ENCODE measurements around the gene DGKK.

The DGKK gene

DNA sequence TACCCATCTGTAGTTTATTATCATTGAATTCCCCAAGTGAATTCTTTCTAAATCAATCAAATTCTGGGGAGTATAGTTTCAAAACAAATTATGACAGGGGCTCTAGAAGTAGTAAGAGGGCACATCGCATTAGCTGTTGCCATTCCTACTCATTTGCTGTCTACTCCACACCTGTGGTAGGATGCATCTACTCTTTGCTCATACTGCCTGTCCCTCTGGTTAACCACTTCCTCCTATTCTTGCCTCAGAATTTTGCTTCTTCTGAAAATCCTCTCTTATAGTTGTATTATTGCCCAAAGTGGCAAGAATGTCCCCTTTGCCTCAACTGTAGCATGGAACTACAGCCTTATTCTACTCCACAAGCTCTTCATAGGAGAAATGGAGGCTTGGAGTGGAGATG, 12.7 kb upstream of the DGKK start:
- no peaks in the 10 kb centered on the region for H3K36me3 Mint-ChIP-seq (ENCODE audit: low read depth)
- no peaks in the 10 kb centered on the region for H3K4me1 Mint-ChIP-seq
- no peak overlapping the region for H3K4me3 Mint-ChIP-seq
- H3K27ac Mint-ChIP-seq: no peak overlapping the region
- no peaks in the 10 kb centered on the region for H3K27me3 Mint-ChIP-seq (ENCODE audit: low read depth)
- TF ChIP-seq, protein P1, sequence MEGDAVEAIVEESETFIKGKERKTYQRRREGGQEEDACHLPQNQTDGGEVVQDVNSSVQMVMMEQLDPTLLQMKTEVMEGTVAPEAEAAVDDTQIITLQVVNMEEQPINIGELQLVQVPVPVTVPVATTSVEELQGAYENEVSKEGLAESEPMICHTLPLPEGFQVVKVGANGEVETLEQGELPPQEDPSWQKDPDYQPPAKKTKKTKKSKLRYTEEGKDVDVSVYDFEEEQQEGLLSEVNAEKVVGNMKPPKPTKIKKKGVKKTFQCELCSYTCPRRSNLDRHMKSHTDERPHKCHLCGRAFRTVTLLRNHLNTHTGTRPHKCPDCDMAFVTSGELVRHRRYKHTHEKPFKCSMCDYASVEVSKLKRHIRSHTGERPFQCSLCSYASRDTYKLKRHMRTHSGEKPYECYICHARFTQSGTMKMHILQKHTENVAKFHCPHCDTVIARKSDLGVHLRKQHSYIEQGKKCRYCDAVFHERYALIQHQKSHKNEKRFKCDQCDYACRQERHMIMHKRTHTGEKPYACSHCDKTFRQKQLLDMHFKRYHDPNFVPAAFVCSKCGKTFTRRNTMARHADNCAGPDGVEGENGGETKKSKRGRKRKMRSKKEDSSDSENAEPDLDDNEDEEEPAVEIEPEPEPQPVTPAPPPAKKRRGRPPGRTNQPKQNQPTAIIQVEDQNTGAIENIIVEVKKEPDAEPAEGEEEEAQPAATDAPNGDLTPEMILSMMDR (IDR thresholded peaks at IDR 0.05; ENCODE audit: unreplicated experiment in 3 of 3): no peak
- H3K9me3 Mint-ChIP-seq: peaks cover 4% of the 10 kb centered on the region

- TF ChIP-seq, protein P1 (IDR thresholded peaks at IDR 0.05; ENCODE audit: unreplicated experiment in 3 of 3): no peak
- H3K4me3 Mint-ChIP-seq: no peak overlapping the region
- peaks cover 40% of the 10 kb centered on the region for H3K27me3 Mint-ChIP-seq (ENCODE audit: low read depth)
- peaks cover 10% of the 10 kb centered on the region for H3K9me3 Mint-ChIP-seq
- H3K4me1 Mint-ChIP-seq: peaks cover 5% of the 10 kb centered on the region
- no peaks in the 10 kb centered on the region for H3K36me3 Mint-ChIP-seq (ENCODE audit: low read depth)
- no peak overlapping the region for H3K27ac Mint-ChIP-seq
Measured at GRCh38 chrX:50475208-50475607, 4.6 kb upstream of the DGKK start.

- peak overlapping the region; percentile 75 to 78 (median 77) for H3K4me3 Mint-ChIP-seq
- no peak overlapping the region for H3K27ac Mint-ChIP-seq
- no peaks in the 10 kb centered on the region for H3K36me3 Mint-ChIP-seq (ENCODE audit: low read depth)
- TF ChIP-seq, protein P1 (IDR thresholded peaks at IDR 0.05; ENCODE audit: unreplicated experiment in 3 of 3): no peak
- peaks cover 10% of the 10 kb centered on the region for H3K9me3 Mint-ChIP-seq
- H3K4me1 Mint-ChIP-seq: peaks cover 11% of the 10 kb centered on the region
- peaks cover 77% of the 10 kb centered on the region for H3K27me3 Mint-ChIP-seq (ENCODE audit: low read depth)
Measured at GRCh38 chrX:50471390-50471789, 765 bp upstream of the DGKK start.

DNA sequence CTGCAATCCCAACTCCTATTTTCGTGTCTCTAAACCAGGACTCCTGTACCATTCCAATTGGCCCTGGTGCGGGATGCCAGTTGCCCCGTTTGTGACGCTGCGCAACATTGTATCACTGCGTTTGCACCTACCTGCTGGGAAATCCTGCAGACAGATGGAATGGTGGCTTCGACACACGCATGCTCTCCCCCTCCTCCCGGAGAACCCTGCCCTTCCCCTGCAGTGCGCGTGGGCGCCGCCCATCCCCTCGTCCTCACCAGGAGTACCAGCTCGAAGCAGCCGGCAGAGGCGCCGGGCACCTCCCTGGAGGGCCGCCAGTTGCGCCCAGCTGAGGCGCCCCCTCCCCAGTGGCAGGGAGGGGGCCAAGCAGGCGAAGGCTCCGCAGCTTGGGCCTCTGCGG, 1.4 kb downstream of the DGKK start:
- Mint-ChIP-seq H3K4me3 (peak overlapping the region in 2 of 3 experiments; percentile 63 to 75), H3K27ac (no peak overlapping the region), H3K27me3 (ENCODE audit: low read depth) (peaks cover 96% of the 10 kb centered on the region), H3K4me1 (peaks cover 11% of the 10 kb centered on the region), H3K36me3 (ENCODE audit: low read depth) (no peaks in the 10 kb centered on the region), H3K9me3 (peaks cover 7% of the 10 kb centered on the region)
- TF ChIP-seq, protein P1 (IDR thresholded peaks at IDR 0.05; ENCODE audit: unreplicated experiment in 3 of 3): no peak

DNA sequence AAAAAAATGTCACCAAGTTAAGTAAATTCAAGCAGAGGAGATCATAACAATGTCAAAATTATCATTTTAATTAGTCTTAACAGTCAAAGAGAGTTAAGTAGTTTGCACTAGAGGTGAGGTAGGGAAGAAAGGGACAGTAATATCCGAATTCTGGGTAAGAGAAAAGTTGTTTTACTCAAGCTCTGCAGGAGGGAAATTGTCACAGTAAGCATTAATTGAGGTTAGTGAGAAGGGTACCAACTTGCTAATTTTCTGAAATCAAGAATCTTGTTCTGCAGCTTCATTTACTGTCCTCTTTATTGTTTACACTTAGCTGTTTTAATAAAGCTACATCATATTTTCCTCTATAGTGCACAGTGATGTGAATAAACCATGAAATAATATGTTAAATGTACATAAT, 11.0 kb downstream of the DGKK start:
- TF ChIP-seq, protein P1 (IDR thresholded peaks at IDR 0.05; ENCODE audit: unreplicated experiment in 3 of 3): no peak
- no peak overlapping the region for H3K27ac Mint-ChIP-seq
- no peaks in the 10 kb centered on the region for H3K36me3 Mint-ChIP-seq (ENCODE audit: low read depth)
- H3K9me3 Mint-ChIP-seq: no peaks in the 10 kb centered on the region
- peaks cover 29% of the 10 kb centered on the region for H3K27me3 Mint-ChIP-seq (ENCODE audit: low read depth)
- no peaks in the 10 kb centered on the region for H3K4me1 Mint-ChIP-seq
- no peak overlapping the region for H3K4me3 Mint-ChIP-seq

- no peaks in the 10 kb centered on the region for H3K9me3 Mint-ChIP-seq
- no peak overlapping the region for H3K4me3 Mint-ChIP-seq
- TF ChIP-seq, protein P1 (IDR thresholded peaks at IDR 0.05; ENCODE audit: unreplicated experiment in 3 of 3): no peak
- peaks cover 25% of the 10 kb centered on the region for H3K27me3 Mint-ChIP-seq (ENCODE audit: low read depth)
- H3K36me3 Mint-ChIP-seq (ENCODE audit: low read depth): no peaks in the 10 kb centered on the region
- H3K27ac Mint-ChIP-seq: no peak overlapping the region
- H3K4me1 Mint-ChIP-seq: no peaks in the 10 kb centered on the region
Measured at GRCh38 chrX:50458483-50458882, 12.1 kb downstream of the DGKK start.
